Fibroblast of mammary gland (primary cell): ENCODE results near the gene MAP3K20.

Source experiments
- DNase-seq: peaks from one replicate; pipeline ENCODE4 v3.0.0-alpha.2; 2010; ENCODE audit warnings: low read depth
- H3K4me3 ChIP-seq: 2 replicates; pipeline ENCODE4 v1.5.1; 2011; ENCODE audit warnings: low read depth, mild to moderate bottlenecking, low read length, moderate library complexity; ENCODE audit not compliant: control insufficient read depth
- TF ChIP-seq, protein P1 (sequence below): conservative IDR thresholded peaks from 2 replicates; pipeline ENCODE4 v1.5.1; 2011; ENCODE audit warnings: low read depth, low read length, inconsistent platforms; ENCODE audit not compliant: control insufficient read depth, insufficient read depth

The MAP3K20 gene

DNA sequence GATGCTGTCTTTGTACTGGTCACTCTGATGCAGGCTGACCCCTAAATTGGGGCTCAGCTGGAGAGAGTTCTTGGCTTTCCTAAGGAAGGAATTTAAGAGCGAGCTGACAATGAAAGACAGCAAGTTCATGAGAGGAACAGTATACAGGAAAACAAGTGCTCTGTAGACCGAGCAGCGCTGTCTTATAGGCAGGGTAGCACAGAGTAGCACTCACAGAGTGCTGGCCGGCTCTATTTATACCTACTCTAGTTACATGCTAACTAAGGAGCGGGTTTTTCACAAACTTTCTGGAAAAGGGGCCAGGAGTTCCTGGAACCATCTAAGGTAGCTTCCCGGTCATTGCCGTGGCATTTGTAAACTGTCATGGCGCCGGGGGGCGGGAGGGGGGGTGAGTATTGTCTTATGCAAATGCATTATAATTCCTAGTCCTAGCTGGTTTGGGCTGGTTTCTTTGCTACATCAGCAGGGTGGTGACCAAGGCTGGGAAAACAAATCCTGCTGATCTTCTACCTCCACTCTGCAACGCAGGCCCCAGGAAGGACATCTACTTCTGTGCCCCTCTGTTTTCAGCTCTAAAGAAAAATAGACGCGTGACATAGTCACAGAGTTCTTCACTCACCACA is 31.6 kb upstream of the MAP3K20 start:
- no peak overlapping the region for H3K4me3 ChIP-seq
- no peak for DNase-seq

GRCh38 chr2:173044686-173045085 is 31.0 kb upstream of the MAP3K20 start:
- TF ChIP-seq, protein P1, sequence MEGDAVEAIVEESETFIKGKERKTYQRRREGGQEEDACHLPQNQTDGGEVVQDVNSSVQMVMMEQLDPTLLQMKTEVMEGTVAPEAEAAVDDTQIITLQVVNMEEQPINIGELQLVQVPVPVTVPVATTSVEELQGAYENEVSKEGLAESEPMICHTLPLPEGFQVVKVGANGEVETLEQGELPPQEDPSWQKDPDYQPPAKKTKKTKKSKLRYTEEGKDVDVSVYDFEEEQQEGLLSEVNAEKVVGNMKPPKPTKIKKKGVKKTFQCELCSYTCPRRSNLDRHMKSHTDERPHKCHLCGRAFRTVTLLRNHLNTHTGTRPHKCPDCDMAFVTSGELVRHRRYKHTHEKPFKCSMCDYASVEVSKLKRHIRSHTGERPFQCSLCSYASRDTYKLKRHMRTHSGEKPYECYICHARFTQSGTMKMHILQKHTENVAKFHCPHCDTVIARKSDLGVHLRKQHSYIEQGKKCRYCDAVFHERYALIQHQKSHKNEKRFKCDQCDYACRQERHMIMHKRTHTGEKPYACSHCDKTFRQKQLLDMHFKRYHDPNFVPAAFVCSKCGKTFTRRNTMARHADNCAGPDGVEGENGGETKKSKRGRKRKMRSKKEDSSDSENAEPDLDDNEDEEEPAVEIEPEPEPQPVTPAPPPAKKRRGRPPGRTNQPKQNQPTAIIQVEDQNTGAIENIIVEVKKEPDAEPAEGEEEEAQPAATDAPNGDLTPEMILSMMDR, result no peak
- H3K4me3 ChIP-seq, result no peak overlapping the region
- DNase-seq, result no peak

More for the DNA sequence above, 31.6 kb upstream of the MAP3K20 start:
- TF ChIP-seq, protein P1, result no peak

DNA sequence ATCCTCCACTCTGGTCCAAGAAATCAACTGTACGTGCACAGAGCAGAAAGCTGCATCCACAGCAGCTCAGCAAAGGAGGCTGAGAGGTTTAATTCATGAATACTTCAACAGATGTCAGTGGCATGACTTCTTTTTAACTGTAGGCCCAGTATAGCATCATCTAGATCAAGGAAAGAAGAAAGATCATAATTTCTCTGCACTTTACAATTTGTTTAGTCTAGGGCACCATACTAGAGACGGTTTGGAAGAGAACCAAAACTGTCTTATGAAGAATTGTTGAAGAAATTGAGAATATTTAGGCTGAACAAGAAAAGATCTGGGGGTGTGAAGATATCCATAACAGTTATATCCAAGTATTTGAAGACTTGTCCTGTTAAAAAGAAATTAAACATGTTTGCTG is 30.5 kb upstream of the MAP3K20 start:
- no peak for DNase-seq
- H3K4me3 ChIP-seq, result no peak overlapping the region
- TF ChIP-seq, protein P1, result no peak

DNA sequence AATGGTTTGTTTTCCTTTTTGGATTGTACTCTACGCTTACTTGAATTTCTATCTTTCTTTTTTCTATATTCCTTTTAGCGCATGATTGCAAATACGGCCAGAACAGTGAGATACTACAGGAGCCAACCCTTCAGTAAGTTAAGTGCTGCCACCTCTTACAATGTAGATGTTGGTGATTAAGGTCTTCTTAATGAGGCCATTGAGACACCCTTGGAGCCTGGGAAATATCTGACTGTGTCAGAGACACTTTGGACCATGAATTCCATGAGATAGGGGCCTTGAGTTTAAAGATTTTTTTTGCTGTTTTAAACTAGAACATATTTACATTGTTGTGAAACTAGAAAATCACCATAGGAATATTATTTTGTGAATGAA is 27.1 kb upstream of the MAP3K20 start:
- H3K4me3 ChIP-seq, result no peak overlapping the region
- no peak for DNase-seq
- TF ChIP-seq, protein P1, result no peak

DNA sequence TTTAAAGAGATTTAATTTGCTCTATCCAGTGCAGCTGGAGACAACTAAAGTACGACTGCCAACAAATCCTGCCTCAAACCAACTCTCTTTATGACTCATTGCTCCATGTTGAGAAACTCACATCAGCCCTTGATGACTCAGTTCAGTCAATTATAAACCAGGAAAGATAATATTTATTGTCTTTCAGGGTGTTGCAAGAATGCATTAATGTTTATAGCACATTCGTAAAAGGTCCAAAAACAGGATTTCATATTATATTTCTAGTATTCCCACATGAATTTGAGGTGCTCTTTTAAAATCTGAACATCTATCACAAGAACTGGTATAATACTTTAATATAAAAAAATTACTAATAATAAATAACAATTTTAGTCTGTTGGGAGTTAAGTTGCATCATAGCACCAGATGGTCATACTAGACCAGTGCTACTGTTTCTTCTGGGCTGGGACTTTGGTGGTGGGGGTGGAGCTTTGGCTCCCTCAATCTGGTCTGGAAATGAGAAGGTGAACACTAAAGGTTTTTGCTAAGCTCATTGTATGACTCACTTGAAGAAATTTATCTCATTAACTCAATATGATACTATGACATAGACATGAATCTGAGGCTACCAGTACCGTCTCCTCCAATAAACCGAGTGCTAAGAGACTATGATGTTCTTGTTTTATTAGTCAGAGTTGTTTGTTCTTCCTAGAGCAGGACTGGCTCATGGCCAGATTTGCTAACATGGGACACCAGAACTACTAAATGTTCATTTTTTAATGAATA is 26.6 kb upstream of the MAP3K20 start:
- TF ChIP-seq, protein P1, result no peak
- no peak overlapping the region for H3K4me3 ChIP-seq
- peak; percentile 100 for DNase-seq

DNA sequence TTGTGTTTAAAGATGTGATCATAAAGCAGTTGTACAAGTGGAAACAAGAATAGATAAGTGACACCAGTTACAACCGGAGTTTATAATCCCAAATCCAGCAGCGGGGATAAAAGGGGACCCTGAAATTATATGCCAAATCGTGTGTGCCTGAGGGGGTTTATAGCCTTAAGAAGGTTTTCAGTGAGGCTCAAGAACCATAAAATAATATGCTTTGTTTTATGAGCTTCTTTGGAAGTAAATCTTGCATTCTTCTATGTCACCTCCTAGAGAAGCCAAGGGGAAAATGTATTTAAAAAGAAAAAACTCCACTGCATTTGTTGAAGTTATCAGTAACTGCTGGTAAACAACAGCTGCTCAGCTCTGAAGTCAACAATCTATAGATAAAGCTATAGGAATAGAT is 25.8 kb upstream of the MAP3K20 start:
- TF ChIP-seq, protein P1, result no peak
- H3K4me3 ChIP-seq, result no peak overlapping the region
- DNase-seq, result no peak

GRCh38 chr2:173050684-173051083 is 25.0 kb upstream of the MAP3K20 start:
- TF ChIP-seq, protein P1, result no peak
- DNase-seq, result peak; percentile 33
- H3K4me3 ChIP-seq, result no peak overlapping the region
